Keratinocyte (primary cell): ENCODE measurements around the gene TTPAL. TPM values are rescaled to one million over a fixed set of nuclear protein-coding genes. Genes with fewer than 3 reads are reported as not detected.

ENCODE experiments used
- DNase-seq: peaks from one replicate; pipeline ENCODE4 v3.0.0-alpha.2; 2011; ENCODE audit warnings: low read depth, missing footprints, low spot score
- FAIRE-seq: peaks from 2 replicates; lab custom pipeline; 2011; peaks lifted over from hg19 to GRCh38; lab: Jason Lieb, UNC
- H2AFZ ChIP-seq: 2 replicates; pipeline ENCODE4 v1.6.0; 2012; ENCODE audit warnings: low read length, control low read depth, inconsistent platforms; ENCODE audit not compliant: control insufficient read depth
- H3K27ac ChIP-seq: 2 replicates; pipeline ENCODE4 v1.5.1; 2011; ENCODE audit warnings: low read length; ENCODE audit not compliant: control insufficient read depth, insufficient read depth
- H3K27me3 ChIP-seq: 3 replicates; pipeline ENCODE4 v1.6.0; 2011; ENCODE audit warnings: low read length; ENCODE audit not compliant: control insufficient read depth, insufficient read depth; ENCODE audit errors: extremely low read depth
- H3K36me3 ChIP-seq, 2 experiments: 2 replicates in 1 of 2; 3 replicates in 1 of 2; pipeline ENCODE4 v1.5.1; 2011; ENCODE audit warnings: low read length in 2 of 2, mild to moderate bottlenecking in 1 of 2; ENCODE audit not compliant: control insufficient read depth in 2 of 2, insufficient read depth in 2 of 2; ENCODE audit errors: extremely low read depth in 1 of 2
- H3K4me1 ChIP-seq: 3 replicates; pipeline ENCODE4 v1.5.1; 2011; ENCODE audit warnings: low read length; ENCODE audit not compliant: control insufficient read depth, insufficient read depth; ENCODE audit errors: extremely low read depth
- H3K4me2 ChIP-seq: 3 replicates; pipeline ENCODE4 v1.6.0; 2011; ENCODE audit warnings: low read depth, low read length; ENCODE audit not compliant: control insufficient read depth, insufficient read depth; ENCODE audit errors: extremely low read depth
- H3K4me3 ChIP-seq, 3 experiments: fragments of 200-600 bp in 1 of 3; sonication (generic) in 1 of 3; 2 replicates in 2 of 3; 3 replicates in 1 of 3; pipeline ENCODE4 v1.5.1; 2011 to 2016; ENCODE audit warnings: low read length in 3 of 3, mild to moderate bottlenecking in 3 of 3, control low read depth in 2 of 3, inconsistent platforms in 1 of 3, low read depth in 1 of 3, mixed read lengths in 1 of 3, mixed run types in 1 of 3, moderate library complexity in 1 of 3; ENCODE audit not compliant: control insufficient read depth in 2 of 3, insufficient read depth in 2 of 3; ENCODE audit errors: extremely low read depth in 1 of 3
- H3K79me2 ChIP-seq: 2 replicates; pipeline ENCODE4 v1.6.0; 2012; ENCODE audit warnings: low read length; ENCODE audit not compliant: control insufficient read depth, insufficient read depth
- H3K9ac ChIP-seq: 3 replicates; pipeline ENCODE4 v1.6.0; 2011; ENCODE audit warnings: low read length; ENCODE audit not compliant: control insufficient read depth, insufficient read depth; ENCODE audit errors: extremely low read depth
- H3K9me1 ChIP-seq: 3 replicates; pipeline ENCODE4 v1.6.0; 2011; ENCODE audit warnings: low read length; ENCODE audit not compliant: control insufficient read depth, insufficient read depth; ENCODE audit errors: extremely low read depth
- H3K9me3 ChIP-seq: 2 replicates; pipeline ENCODE4 v1.5.1; 2012; ENCODE audit warnings: low read depth, low read length; ENCODE audit not compliant: control insufficient read depth
- H4K20me1 ChIP-seq: 3 replicates; pipeline ENCODE4 v1.6.0; 2011; ENCODE audit warnings: low read length; ENCODE audit not compliant: control insufficient read depth, insufficient read depth; ENCODE audit errors: extremely low read depth
- EZH2 ChIP-seq: IDR thresholded peaks from one replicate; pipeline ENCODE4 v1.6.1; 2012; ENCODE audit warnings: inconsistent platforms, mild to moderate bottlenecking, low read length, moderate library complexity
- dilution Hi-C: fragments of 300-500 bp; cut with MboI; formaldehyde crosslinking; loops from one replicate; pipeline ENCODE4 v1.7.0; 2020; ENCODE audit warnings: low sequenced_read_pairs; ENCODE audit not compliant: extremely low pct_ligation_motif_present
- polyA plus RNA-seq, 5 experiments: library from polyadenylated mRNA; depleted of rRNA in 3 of 5; stranded (reverse) in 3 of 5; stranded (forward) in 1 of 5; unstranded in 1 of 5; fragments of >200 nt; gene quantifications; 1 replicate in 1 of 5; 2 replicates in 3 of 5; 3 replicates in 1 of 5; pipeline versions ENCODE4 v1.2.1 to v1.2.3, GENCODE V29; 2011 to 2012; ENCODE audit warnings: missing spikeins in 2 of 5, low read depth in 1 of 5, low replicate concordance in 1 of 5
- TF ChIP-seq, protein P1 (sequence below), 3 experiments: IDR thresholded peaks in 1 of 3; conservative IDR thresholded peaks in 1 of 3; optimal IDR thresholded peaks in 1 of 3; 2 replicates in 2 of 3; 3 replicates in 1 of 3; pipeline versions ENCODE3 to v1.5.1; 2011; ENCODE audit warnings: low read length in 3 of 3, mild to moderate bottlenecking in 3 of 3, moderate library complexity in 2 of 3, control low read depth in 1 of 3, inconsistent platforms in 1 of 3; ENCODE audit not compliant: insufficient read depth in 2 of 3; ENCODE audit errors: extremely low read depth in 1 of 3

Gene TTPAL
- polyA plus RNA-seq, 1 donor (not counting 4 experiments of a cell fraction or from before 2014, with no cell fraction given) = 20.0 TPM

DNA sequence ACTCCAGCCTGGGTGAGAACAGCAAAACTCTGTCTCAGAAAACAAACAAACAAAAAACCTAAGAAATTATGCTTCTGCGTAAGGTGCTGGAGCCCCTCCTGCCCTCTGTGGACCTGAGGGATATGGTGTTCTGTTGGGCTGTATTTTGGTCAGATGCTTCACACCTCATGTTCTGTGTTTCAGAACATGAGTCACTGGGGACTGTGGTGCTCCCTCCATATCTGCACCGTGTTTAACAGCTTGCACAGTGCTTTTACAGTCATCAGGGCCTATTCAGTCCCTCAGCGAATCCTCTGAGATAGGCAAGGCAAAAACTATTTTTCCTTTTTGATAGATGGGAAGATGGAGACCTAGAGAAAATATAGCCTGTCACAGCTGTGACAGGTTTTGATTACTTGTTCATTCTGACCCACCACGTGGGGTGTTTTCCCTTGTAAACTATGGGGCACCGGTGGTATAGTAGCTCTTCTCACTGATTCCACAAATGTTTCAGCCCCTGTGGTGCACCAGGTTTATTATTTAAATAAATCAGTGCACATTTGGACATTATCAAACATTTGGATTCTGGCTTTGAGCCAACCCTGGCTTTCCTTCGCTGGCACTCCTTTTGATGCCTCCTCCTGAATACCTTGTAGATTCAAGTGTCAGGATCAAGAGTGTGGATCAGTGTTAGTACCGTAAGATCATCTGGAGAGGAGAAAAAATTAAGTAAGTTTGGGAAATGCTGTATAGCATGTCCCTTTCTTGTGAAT, 9.6 kb downstream of the TTPAL start:
- H3K4me1 ChIP-seq = no peaks in the 10 kb centered on the region
- no peak overlapping the region for H3K27ac ChIP-seq

DNA sequence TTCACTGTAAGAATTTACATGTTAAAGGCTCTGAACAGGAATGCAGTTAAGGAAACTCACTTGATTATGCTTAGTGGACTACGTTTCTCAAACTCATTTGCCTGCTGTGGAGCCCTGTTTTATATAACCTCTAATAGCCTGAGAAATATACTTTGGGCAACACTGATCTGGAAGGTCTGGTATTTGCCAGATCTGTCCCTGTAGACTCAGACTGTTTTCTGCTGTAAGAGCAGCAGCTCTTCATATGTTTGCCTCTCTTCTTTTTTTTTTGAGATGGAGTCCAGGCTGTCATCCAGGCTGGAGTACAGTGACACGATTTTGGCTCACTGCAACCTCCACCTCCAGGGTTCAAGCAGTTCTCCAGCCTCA, 10.1 kb downstream of the TTPAL start:
- H3K27ac ChIP-seq = no peak overlapping the region
- no peaks in the 10 kb centered on the region for H3K9me1 ChIP-seq
- no peaks in the 10 kb centered on the region for H3K27me3 ChIP-seq
- H3K36me3 ChIP-seq = peaks cover 32 to 40% of the 10 kb centered on the region in 2 experiments
- no peak overlapping the region for H3K4me2 ChIP-seq
- H4K20me1 ChIP-seq = no peaks in the 10 kb centered on the region
- dilution Hi-C loops = no loop called here
- FAIRE-seq = no peak
- no peak overlapping the region for H3K9ac ChIP-seq
- no peaks in the 10 kb centered on the region for H3K9me3 ChIP-seq
- no peak for DNase-seq
- TF ChIP-seq EZH2 = no peak
- TF ChIP-seq, protein P1, sequence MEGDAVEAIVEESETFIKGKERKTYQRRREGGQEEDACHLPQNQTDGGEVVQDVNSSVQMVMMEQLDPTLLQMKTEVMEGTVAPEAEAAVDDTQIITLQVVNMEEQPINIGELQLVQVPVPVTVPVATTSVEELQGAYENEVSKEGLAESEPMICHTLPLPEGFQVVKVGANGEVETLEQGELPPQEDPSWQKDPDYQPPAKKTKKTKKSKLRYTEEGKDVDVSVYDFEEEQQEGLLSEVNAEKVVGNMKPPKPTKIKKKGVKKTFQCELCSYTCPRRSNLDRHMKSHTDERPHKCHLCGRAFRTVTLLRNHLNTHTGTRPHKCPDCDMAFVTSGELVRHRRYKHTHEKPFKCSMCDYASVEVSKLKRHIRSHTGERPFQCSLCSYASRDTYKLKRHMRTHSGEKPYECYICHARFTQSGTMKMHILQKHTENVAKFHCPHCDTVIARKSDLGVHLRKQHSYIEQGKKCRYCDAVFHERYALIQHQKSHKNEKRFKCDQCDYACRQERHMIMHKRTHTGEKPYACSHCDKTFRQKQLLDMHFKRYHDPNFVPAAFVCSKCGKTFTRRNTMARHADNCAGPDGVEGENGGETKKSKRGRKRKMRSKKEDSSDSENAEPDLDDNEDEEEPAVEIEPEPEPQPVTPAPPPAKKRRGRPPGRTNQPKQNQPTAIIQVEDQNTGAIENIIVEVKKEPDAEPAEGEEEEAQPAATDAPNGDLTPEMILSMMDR (optimal IDR thresholded peaks at IDR 0.05 in 1 of 3, IDR thresholded peaks at IDR 0.05 in 1 of 3, conservative IDR thresholded peaks at IDR 0.05 in 1 of 3; ENCODE audit: extremely low read depth in 1 of 3, insufficient read depth in 2 of 3, low read length in 3 of 3) = no peak
- H3K79me2 ChIP-seq = no peaks in the 10 kb centered on the region
- no peaks in the 10 kb centered on the region for H3K4me1 ChIP-seq
- no peak overlapping the region for H3K4me3 ChIP-seq
- H2AFZ ChIP-seq = no peak overlapping the region

More for the DNA sequence above, 9.6 kb downstream of the TTPAL start:
- Histone ChIP-seq H3K36me3 (peaks cover 32 to 45% of the 10 kb centered on the region in 2 experiments), H3K9ac (no peak overlapping the region), H2AFZ (no peak overlapping the region), H3K9me3 (no peaks in the 10 kb centered on the region), H3K9me1 (no peaks in the 10 kb centered on the region), H3K4me3 (no peak overlapping the region), H3K27me3 (no peaks in the 10 kb centered on the region), H4K20me1 (no peaks in the 10 kb centered on the region), H3K79me2 (no peaks in the 10 kb centered on the region), H3K4me2 (no peak overlapping the region)
- no peak for TF ChIP-seq EZH2
- TF ChIP-seq, protein P1 (optimal IDR thresholded peaks at IDR 0.05 in 1 of 3, IDR thresholded peaks at IDR 0.05 in 1 of 3, conservative IDR thresholded peaks at IDR 0.05 in 1 of 3; ENCODE audit: extremely low read depth in 1 of 3, insufficient read depth in 2 of 3, low read length in 3 of 3) = no peak
- FAIRE-seq = no peak
- DNase-seq = no peak
- dilution Hi-C loops = no loop called here
